Measurements from ENCODE around the gene EPHB6.

Gene EPHB6

DNA sequence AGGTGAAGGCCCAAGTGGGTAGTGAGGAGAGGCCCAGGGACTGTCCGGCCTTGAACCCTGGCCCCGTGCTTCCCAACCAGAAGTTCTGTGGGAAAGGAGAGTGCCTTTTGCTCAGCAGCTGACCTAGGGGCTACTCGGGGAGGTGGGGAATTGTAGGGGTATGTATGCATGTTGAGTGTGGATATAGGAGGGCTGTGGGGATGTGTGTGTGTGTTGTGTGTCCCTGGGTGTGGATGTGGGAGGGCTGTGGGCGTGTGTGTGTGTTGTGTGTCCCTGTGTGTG is 12.2 kb downstream of the EPHB6 start:
- DNase-seq = no peak

- no peak for DNase-seq
Measured at GRCh38 chr7:142867398-142868187, 12.7 kb downstream of the EPHB6 start.

DNA sequence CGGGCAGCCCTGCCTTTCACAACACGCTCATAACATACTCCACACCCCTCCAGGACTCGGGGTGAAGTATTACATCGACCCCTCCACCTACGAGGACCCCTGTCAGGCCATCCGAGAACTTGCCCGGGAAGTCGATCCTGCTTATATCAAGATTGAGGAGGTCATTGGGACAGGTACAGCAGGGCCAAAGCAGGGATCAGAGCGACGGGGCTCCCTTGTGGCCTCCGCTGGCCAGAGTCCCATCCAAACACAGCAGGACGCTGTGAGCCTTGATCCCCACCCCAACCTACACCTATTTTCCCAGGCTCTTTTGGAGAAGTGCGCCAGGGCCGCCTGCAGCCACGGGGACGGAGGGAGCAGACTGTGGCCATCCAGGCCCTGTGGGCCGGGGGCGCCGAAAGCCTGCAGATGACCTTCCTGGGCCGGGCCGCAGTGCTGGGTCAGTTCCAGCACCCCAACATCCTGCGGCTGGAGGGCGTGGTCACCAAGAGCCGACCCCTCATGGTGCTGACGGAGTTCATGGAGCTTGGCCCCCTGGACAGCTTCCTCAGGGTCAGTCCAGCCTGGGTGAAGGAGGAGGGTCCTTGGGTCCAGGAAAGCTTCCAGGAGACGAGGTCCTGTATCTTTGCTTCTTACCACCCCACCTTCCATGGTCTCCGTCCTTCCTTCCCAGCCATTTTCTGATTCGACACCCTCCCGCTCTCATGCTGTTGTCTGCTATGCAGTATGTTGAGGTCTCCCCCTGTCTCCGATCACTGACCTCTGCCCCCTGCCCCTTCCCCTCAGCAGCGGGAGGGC is 13.5 kb downstream of the EPHB6 start:
- DNase-seq = no peak

GRCh38 chr7:142868986-142869415 is 14.1 kb downstream of the EPHB6 start:
- no peak for DNase-seq

GRCh38 chr7:142869434-142869833 is 14.6 kb downstream of the EPHB6 start:
- no peak for DNase-seq

DNA sequence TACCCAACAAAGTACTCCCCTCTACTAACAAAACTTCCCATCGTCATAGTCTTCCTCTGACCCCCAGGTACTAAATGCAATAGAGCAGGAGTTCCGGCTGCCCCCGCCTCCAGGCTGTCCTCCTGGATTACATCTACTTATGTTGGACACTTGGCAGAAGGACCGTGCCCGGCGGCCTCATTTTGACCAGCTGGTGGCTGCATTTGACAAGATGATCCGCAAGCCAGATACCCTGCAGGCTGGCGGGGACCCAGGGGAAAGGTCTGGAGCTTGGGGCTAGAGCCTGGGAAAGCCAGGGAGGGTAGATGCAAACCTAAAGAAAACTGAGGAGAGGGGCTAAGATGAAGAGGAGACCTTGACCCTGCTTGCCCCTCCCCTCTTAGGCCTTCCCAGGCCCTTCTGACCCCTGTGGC is 15.3 kb downstream of the EPHB6 start:
- DNase-seq = no peak

- DNase-seq = no peak
Measured at GRCh38 chr7:142870566-142871259, 15.8 kb downstream of the EPHB6 start.

DNA sequence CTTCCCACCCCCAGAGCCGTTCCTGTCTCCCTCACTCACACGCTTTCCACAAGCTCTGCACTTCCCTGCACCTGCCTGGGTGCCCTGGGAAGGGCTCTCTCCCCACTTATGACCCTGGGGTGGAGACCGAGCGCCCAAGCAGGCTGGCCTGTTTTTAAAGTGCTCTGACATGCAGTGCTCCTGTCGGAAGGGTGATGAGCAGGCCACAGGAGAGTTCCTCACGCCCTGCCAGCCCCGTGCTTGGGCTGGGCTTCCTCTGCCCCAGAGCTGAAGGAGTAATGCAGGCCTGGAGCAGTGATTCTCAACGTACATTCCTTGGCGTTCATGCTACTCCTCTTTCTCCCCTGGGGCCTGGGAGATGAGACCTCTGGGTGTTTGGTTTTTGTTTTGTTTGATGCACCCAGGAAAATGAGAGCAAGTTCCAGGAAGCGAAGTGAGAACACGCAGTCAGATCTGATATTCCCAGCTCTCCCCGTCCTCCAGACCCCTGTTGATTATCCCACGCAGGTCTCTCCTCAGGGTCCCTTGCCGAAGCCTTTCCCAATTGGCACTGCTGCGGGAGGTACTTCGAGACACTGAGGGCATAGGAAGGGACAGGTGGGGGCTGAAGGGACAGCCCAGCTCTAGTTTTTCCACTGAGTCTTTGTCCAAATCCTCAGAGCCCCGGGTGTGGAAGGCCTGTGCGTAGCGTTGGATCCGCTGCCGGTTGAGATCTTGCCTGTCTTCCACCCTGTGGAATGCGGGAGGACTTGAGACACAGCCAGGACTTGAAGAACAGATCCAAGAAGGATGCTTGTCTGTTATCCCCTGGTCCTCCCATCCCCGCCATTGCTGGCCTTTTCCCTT is 16.6 kb downstream of the EPHB6 start:
- DNase-seq = no peak

DNA sequence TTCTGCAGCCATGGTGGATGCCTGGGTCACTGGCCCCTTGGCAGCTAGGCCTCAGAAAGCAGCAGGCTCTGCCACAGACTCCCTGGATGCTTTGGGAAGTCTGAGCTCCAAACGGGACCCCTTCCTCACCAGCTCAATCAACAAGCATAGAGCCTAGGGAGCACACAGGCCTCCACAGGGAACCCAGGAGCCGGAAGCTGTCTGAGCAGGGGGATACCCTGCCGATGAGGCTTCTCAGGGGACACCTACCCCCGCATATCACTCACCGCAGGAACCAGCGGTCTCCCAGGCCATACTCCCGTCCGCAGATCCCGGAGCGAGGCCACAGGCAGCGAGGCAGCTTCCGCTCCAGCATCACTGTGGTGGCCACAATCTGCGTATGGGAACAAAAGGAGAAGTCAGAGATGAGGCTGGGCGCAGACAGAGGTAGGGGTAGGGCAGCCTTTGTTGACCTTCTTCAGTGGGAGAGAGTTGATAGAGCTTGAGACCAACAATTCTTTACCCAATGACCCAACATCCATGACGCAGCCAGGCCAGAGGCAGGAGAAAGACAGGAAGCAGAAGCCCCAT is 17.3 kb downstream of the EPHB6 start:
- no peak for DNase-seq

DNA sequence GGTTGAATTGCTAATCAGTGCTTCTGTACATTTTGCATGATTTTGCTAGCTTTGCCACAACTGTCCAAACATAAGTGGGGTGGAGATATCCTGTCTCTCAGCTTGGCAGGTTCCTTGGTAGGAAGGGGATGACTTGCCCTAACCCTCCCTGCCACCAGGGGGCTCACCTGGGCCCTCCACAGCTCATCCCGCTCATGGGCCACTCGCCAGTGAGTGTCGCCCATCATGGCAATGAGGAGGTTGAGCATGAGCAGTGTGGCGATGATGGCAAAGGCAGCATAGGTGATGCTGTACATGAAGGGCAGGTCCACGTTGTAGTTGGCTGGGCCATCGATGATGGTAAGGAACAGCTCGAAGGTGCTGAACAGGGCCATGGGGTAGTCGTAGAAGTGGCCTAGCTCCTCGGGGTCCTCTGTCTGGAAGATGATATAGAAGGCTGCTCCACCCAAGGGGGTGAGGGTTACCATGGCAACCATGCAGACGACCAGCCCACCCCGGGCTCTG is 18.5 kb downstream of the EPHB6 start:
- DNase-seq = no peak

DNA sequence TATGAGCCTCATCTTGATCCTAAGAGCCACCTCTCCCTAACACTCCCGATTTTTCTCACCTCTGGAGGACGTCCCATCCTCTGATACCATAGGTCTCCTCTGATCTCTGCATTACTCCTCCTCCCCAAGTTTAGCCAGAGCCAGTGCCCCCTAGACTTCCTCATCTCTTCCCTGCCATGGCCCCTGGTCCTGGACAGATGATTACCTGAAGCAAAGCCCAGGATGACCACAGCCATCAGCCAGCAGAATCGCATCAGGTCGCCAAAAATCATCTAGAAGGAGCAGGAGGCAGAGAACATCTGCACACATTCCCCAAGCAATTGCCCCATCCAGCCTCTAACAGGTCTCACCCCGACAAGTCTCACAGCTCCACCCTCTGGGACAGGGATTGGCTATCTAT is 19.0 kb downstream of the EPHB6 start:
- no peak for DNase-seq

GRCh38 chr7:142874409-142874808 is 19.5 kb downstream of the EPHB6 start:
- DNase-seq = no peak

DNA sequence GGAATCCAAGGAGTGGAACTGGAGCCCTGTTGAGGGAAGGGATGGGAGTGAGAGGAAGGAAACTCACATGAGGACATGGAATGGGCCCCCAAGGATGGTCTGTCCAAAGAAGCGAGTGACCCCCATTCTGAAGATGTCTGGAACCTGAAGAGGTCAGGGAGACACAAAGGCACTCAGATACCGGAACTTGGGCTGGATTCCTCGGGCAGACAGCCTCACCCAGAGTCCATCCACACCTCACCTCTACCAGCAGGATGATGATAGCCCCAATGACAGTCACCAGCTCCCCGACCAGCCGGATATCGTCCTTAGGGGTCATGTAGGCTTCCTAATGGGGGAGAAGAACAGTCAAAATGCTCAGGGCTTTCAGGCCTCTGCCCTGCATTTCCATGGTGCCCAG is 20.0 kb downstream of the EPHB6 start:
- no peak for DNase-seq

DNA sequence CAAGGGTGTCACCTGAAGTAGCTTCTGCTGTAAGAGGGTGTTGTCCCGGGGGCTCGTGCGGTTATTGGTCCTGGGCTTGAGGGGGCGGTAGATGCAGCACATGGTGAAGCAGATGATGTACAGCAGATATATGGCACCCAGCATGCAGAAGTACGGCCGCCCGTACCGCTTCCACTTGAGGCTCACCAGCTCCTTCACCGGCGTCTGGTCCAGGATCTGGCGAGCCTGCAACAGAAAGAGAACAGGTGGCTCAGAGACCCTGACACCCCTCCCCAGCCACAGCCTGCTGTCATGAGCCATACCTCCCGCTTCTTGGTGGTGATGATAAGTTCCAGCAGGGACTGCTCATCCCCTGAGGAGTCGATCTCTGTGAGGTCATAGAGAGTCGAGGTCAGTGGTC is 20.6 kb downstream of the EPHB6 start:
- no peak for DNase-seq

GRCh38 chr7:142876236-142876960 is 21.5 kb downstream of the EPHB6 start:
- DNase-seq = no peak

GRCh38 chr7:142876991-142877910 is 22.4 kb downstream of the EPHB6 start:
- DNase-seq = no peak

- no peak for DNase-seq
Measured at GRCh38 chr7:142878315-142878714, 23.4 kb downstream of the EPHB6 start.

GRCh38 chr7:142879060-142879459 is 24.2 kb downstream of the EPHB6 start:
- DNase-seq = no peak

DNA sequence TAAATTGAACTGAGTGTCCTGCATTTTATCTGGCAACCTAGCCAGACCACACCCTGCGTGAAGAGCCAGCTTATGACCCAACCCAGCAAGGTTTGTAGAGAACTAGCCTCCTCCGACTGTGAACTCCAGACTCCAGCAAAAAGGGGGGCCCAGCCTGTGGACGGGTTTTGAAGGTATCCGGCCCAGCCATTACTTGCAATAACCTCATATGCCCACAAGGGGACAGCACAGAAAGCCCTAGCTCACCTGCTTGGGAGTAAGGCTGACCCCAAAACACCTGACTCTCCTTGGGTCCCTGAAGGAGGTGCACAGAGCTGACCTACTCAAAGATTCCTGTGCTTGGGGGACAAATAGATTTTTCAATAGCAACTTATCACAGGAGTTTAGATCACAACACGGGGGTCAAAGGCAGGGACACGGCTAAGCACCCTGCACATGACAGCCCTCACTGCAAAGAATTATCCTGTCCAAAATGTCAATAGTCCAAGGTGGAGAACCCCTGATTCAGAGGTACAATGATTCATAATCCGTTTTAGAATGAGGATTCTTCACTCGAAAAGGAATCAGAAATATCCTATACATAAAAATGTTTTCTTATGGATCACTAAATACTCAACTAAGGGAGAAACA is 26.1 kb downstream of the EPHB6 start:
- DNase-seq = peak; percentile 40
